Vagina (tissue), 2 donors: ENCODE measurements around the gene OBSL1. TPM values are rescaled to one million over a fixed set of nuclear protein-coding genes. Genes with fewer than 3 reads are reported as not detected.
A peak's percentile ranks its signal among the peaks of the same experiment; 100 is the strongest.

Experiments used
- DNase-seq, 2 donors: peaks; one replicate each; pipeline ENCODE4 v3.0.0-alpha.2; 2017; ENCODE audit errors: extremely low spot score in 2 of 2
- H3K27ac ChIP-seq: fragments of 200-600 bp; sonication (generic); one replicate; pipeline ENCODE4 v1.5.1; 2019
- H3K27me3 ChIP-seq: fragments of 200-600 bp; sonication (generic); one replicate; pipeline ENCODE4 v1.5.1; 2019
- H3K36me3 ChIP-seq, 2 donors: fragments of 200-600 bp; sonication (generic); one replicate each; pipeline ENCODE4 v1.5.1; 2017 to 2019
- H3K4me1 ChIP-seq: fragments of 200-600 bp; sonication (generic); one replicate; pipeline ENCODE4 v1.5.1; 2019
- H3K4me3 ChIP-seq, 2 donors: fragments of 200-600 bp; sonication (generic); 1 replicate in 1 of 2; 2 replicates in 1 of 2; pipeline ENCODE4 v1.5.1; 2016 to 2019
- H3K9me3 ChIP-seq: fragments of 200-600 bp; sonication (generic); one replicate; pipeline ENCODE4 v1.5.1; 2019
- CTCF ChIP-seq, 3 experiments: fragments of 450-650 bp in 2 of 3; fragments of 200-600 bp in 1 of 3; sonication (generic) in 1 of 3; IDR thresholded peaks; one replicate each; pipeline ENCODE4 v1.5.1; 2017 to 2019; ENCODE audit warnings: antibody characterized with exemption in 3 of 3, mild to moderate bottlenecking in 2 of 3, moderate library complexity in 2 of 3
- POLR2A ChIP-seq, 2 donors: fragments of 450-650 bp; IDR thresholded peaks; one replicate each; pipeline ENCODE4 v1.6.1; 2017; ENCODE audit warnings: antibody characterized with exemption in 2 of 2, mild to moderate bottlenecking in 2 of 2, moderate library complexity in 2 of 2
- POLR2AphosphoS5 ChIP-seq, 2 donors: sonication (generic); formaldehyde crosslinking; IDR thresholded peaks; one replicate each; pipeline ENCODE4 v1.9.0; 2017; ENCODE audit warnings: antibody characterized with exemption in 2 of 2, mild to moderate bottlenecking in 2 of 2, low read depth in 1 of 2; ENCODE audit not compliant: insufficient read depth in 1 of 2
- intact Hi-C: fragments of 100-400 bp; cut with DNase I; formaldehyde crosslinking; loops from one replicate; pipeline ENCODE4 v1.15.1; 2023
- total RNA-seq: library from RNA; depleted of rRNA; stranded (reverse); fragments of >200 nt; gene quantifications from one replicate; pipeline ENCODE4 v1.2.3, GENCODE V29; 2016

The OBSL1 gene
- total RNA-seq, 1 donor from 2014 or later: 53.0 TPM

GRCh38 chr2:219521066-219521880 lies 50.1 kb downstream of the OBSL1 start:
- H3K4me1 ChIP-seq: peaks cover 37% of the 10 kb centered on the region
- no peak for DNase-seq
- TF ChIP-seq CTCF (IDR thresholded peaks at IDR 0.05) (peak; percentile 9 to 48 (median 28)), POLR2AphosphoS5 (IDR thresholded peaks at IDR 0.05; ENCODE audit: insufficient read depth in 1 of 2, low read depth in 1 of 2) (peak in 1 of 2 donors; percentile 38), POLR2A (IDR thresholded peaks at IDR 0.05) (no peak)
- no peaks in the 10 kb centered on the region for H3K36me3 ChIP-seq
- intact Hi-C loops: no loop called here
- no peaks in the 10 kb centered on the region for H3K9me3 ChIP-seq
- no peak overlapping the region for H3K4me3 ChIP-seq
- H3K27ac ChIP-seq: peak overlapping the region; percentile 84
- no peaks in the 10 kb centered on the region for H3K27me3 ChIP-seq

GRCh38 chr2:219520079-219520478 lies 51.3 kb downstream of the OBSL1 start:
- TF ChIP-seq POLR2AphosphoS5 (IDR thresholded peaks at IDR 0.05; ENCODE audit: insufficient read depth in 1 of 2, low read depth in 1 of 2) (no peak), CTCF (IDR thresholded peaks at IDR 0.05) (no peak), POLR2A (IDR thresholded peaks at IDR 0.05) (no peak)
- Histone ChIP-seq H3K4me1 (peaks cover 37% of the 10 kb centered on the region), H3K27me3 (no peaks in the 10 kb centered on the region), H3K4me3 (no peak overlapping the region), H3K9me3 (no peaks in the 10 kb centered on the region), H3K36me3 (no peaks in the 10 kb centered on the region), H3K27ac (no peak overlapping the region)
- no peak for DNase-seq
- intact Hi-C loops: no loop called here

- Histone ChIP-seq H3K27me3 (no peaks in the 10 kb centered on the region), H3K4me3 (no peak overlapping the region), H3K9me3 (no peaks in the 10 kb centered on the region), H3K4me1 (peaks cover 38% of the 10 kb centered on the region), H3K36me3 (no peaks in the 10 kb centered on the region), H3K27ac (no peak overlapping the region)
- intact Hi-C loops: no loop called here
- DNase-seq: no peak
- TF ChIP-seq POLR2A (IDR thresholded peaks at IDR 0.05) (no peak), POLR2AphosphoS5 (IDR thresholded peaks at IDR 0.05; ENCODE audit: insufficient read depth in 1 of 2, low read depth in 1 of 2) (no peak), CTCF (IDR thresholded peaks at IDR 0.05) (no peak)
These were observed 51.8 kb downstream of the OBSL1 start for GRCh38 chr2:219519526-219519916.

- H3K4me3 ChIP-seq: no peak overlapping the region
- no peaks in the 10 kb centered on the region for H3K9me3 ChIP-seq
- H3K4me1 ChIP-seq: peaks cover 41% of the 10 kb centered on the region
- intact Hi-C loops: no loop called here
- no peak overlapping the region for H3K27ac ChIP-seq
- TF ChIP-seq CTCF (IDR thresholded peaks at IDR 0.05) (no peak), POLR2AphosphoS5 (IDR thresholded peaks at IDR 0.05; ENCODE audit: insufficient read depth in 1 of 2, low read depth in 1 of 2) (no peak), POLR2A (IDR thresholded peaks at IDR 0.05) (no peak)
- no peak for DNase-seq
- no peaks in the 10 kb centered on the region for H3K27me3 ChIP-seq
- no peaks in the 10 kb centered on the region for H3K36me3 ChIP-seq
These were observed 53.2 kb downstream of the OBSL1 start for GRCh38 chr2:219517954-219518778.
